HepG2 (cell line): ENCODE data around the gene FDXR. TPM values are rescaled to one million over a fixed set of nuclear protein-coding genes. Genes with fewer than 3 reads are reported as not detected.

Experiments
- ARID3A ChIP-seq: IDR thresholded peaks from 2 replicates; pipeline ENCODE4 v1.6.1; 2012; ENCODE audit warnings: low read depth, low read length, improper control_type of control experiment
- GABPB1 ChIP-seq: IDR thresholded peaks from 2 replicates; pipeline ENCODE4 v1.6.1; 2016; ENCODE audit warnings: mild to moderate bottlenecking, missing genetic modification reagents, moderate library complexity, missing compliant biosample characterization
- MED8 ChIP-seq: sonication (generic); formaldehyde crosslinking; IDR thresholded peaks from 2 replicates; pipeline ENCODE4 v1.8.1; 2023; ENCODE audit warnings: mild to moderate bottlenecking, missing genetic modification reagents; ENCODE audit not compliant: insufficient replicate concordance
- MYC ChIP-seq: sonication (generic); formaldehyde crosslinking; IDR thresholded peaks from 2 replicates; pipeline ENCODE4 v1.9.0; 2021; ENCODE audit warnings: missing genetic modification reagents, borderline replicate concordance
- SATB2 ChIP-seq: sonication (generic); formaldehyde crosslinking; IDR thresholded peaks from 2 replicates; pipeline ENCODE4 v1.5.0; 2020; ENCODE audit warnings: missing genetic modification reagents
- SNAPC4 ChIP-seq: sonication (generic); formaldehyde crosslinking; IDR thresholded peaks from 2 replicates; pipeline ENCODE4 v1.4.0; 2020; ENCODE audit warnings: mild to moderate bottlenecking, missing genetic modification reagents
- TBX2 ChIP-seq: sonication (generic); formaldehyde crosslinking; IDR thresholded peaks from 2 replicates; pipeline ENCODE4 v1.5.0; 2020; ENCODE audit warnings: missing genetic modification reagents, mild to moderate bottlenecking, borderline replicate concordance
- TCF12 ChIP-seq, 2 experiments: fragments of 450-650 bp in 1 of 2; sonication (generic) in 1 of 2; formaldehyde crosslinking in 1 of 2; IDR thresholded peaks; 2 replicates each; pipeline versions ENCODE4 v1.6.1 to v1.8.0; 2017 to 2022; ENCODE audit warnings: antibody characterized with exemption in 1 of 2, mild to moderate bottlenecking in 1 of 2, missing genetic modification reagents in 1 of 2, moderate library complexity in 1 of 2
- ZNF451 ChIP-seq: sonication (generic); formaldehyde crosslinking; IDR thresholded peaks from 2 replicates; pipeline ENCODE4 v1.5.0; 2020; ENCODE audit warnings: mild to moderate bottlenecking, missing genetic modification reagents
- ZNF484 ChIP-seq: sonication (generic); formaldehyde crosslinking; IDR thresholded peaks from 2 replicates; pipeline ENCODE4 v1.5.1; 2020; ENCODE audit warnings: mild to moderate bottlenecking, low read depth, missing genetic modification reagents, borderline replicate concordance
- ZNF687 ChIP-seq: sonication (generic); formaldehyde crosslinking; IDR thresholded peaks from 2 replicates; pipeline ENCODE4 v1.5.1; 2020; ENCODE audit warnings: mild to moderate bottlenecking, missing genetic modification reagents, moderate library complexity
- ZNF788 ChIP-seq: sonication (generic); formaldehyde crosslinking; IDR thresholded peaks from 2 replicates; pipeline ENCODE4 v1.5.0; 2020; ENCODE audit warnings: mild to moderate bottlenecking, missing genetic modification reagents, borderline replicate concordance
- ZNF800 ChIP-seq: sonication (generic); formaldehyde crosslinking; IDR thresholded peaks from 2 replicates; pipeline ENCODE4 v1.4.0; 2020; ENCODE audit warnings: missing genetic modification reagents
- polyA plus RNA-seq, 8 experiments: library from polyadenylated mRNA; depleted of rRNA in 3 of 8; stranded (reverse) in 7 of 8; unstranded in 1 of 8; fragments of >200 nt; fragmentation: Illumina TruSeq in 4 of 8; extraction: Trizol in 4 of 8; gene quantifications; 2 replicates each; pipeline versions ENCODE4 v1.2.1 to v1.2.3, GENCODE V29; 2011 to 2016; ENCODE audit warnings: low read depth in 4 of 8, missing spikeins in 1 of 8, mixed read lengths in 1 of 8; ENCODE audit not compliant: insufficient read depth in 1 of 8
- total RNA-seq, 5 experiments: library from RNA; depleted of rRNA; stranded (reverse); fragments of >200 nt; fragmentation: Illumina TruSeq; extraction: Trizol; gene quantifications; 2 replicates each; pipeline ENCODE4 v1.2.3, GENCODE V29; 2016; ENCODE audit warnings: low read depth in 1 of 5

The FDXR gene
- total and polyA plus RNA-seq, 2 of the 13 experiments (the other 11 are each of a cell fraction or from before 2014, with no cell fraction given) = 23.4 to 116 TPM

GRCh38 chr17:74892974-74893911, 20.4 kb upstream of the FDXR start, which contains the start of gene FADS6 (continued):
- TF ChIP-seq ZNF451 (CRISPR knock-in tag) (peak; percentile 62; the same call in 1 of the 2 replicates), MYC (0 out of 2 replicates have a peak, but pooled peaks have one; percentile 33), ZNF800 (0 out of 2 replicates have a peak, but pooled peaks have one; percentile 39), ZNF687 (CRISPR knock-in tag) (peak; percentile 65), SATB2 (CRISPR knock-in tag) (no peak), TCF12 (IDR thresholded peaks at IDR 0.05) (no peak), TCF12 (CRISPR knock-in tag; IDR thresholded peaks at IDR 0.05) (0 out of 2 replicates have a peak, but pooled peaks have one; percentile 40), ZNF788 (CRISPR knock-in tag) (0 out of 2 replicates have a peak, but pooled peaks have one; percentile 1), GABPB1 (CRISPR knock-in tag) (peak; percentile 30; the same call in 1 of the 2 replicates), ZNF484 (CRISPR knock-in tag) (no peak), MED8 (CRISPR knock-in tag) (peak; percentile 27), TBX2 (CRISPR knock-in tag) (peak; percentile 43; the same call in 1 of the 2 replicates), SNAPC4 (CRISPR knock-in tag) (no peak), ARID3A (no peak)
